ENCODE data around the gene CDH23. TPM values are rescaled to one million over a fixed set of nuclear protein-coding genes. Genes with fewer than 3 reads are reported as not detected.
"Not testable (repeated sequence)": the region's sequence is repeated elsewhere in the genome, so short reads cannot be mapped to it uniquely, and the experiment has no call there.

CDH23 gene
- total RNA-seq, 1 experiment from 2014 or later = not detected

GRCh38 chr10:71355886-71356285 is 40.8 kb upstream of the CDH23 start:
- Histone ChIP-seq H3F3A (ENCODE audit: low read length, unreplicated experiment) (no peaks in the 10 kb centered on the region), H3K27me3 (ENCODE audit: low read length) (no peaks in the 10 kb centered on the region), H3K9me3 (ENCODE audit: low read length) (no peaks in the 10 kb centered on the region), H2AFZ (ENCODE audit: low read length) (no peak overlapping the region), H3K4me1 (ENCODE audit: insufficient read depth, low read length) (no peaks in the 10 kb centered on the region), H3K27ac (ENCODE audit: low read length) (no peak overlapping the region), H3K79me2 (ENCODE audit: low read length) (no peaks in the 10 kb centered on the region), H4K20me1 (ENCODE audit: low read length) (no peaks in the 10 kb centered on the region), H3K4me3 (ENCODE audit: low read length) (no peak overlapping the region), H3K9ac (ENCODE audit: low read length) (no peak overlapping the region), H3K9me2 (replicated peaks; ENCODE audit: low read length) (no peaks in the 10 kb centered on the region), H3K36me3 (ENCODE audit: low read depth, low read length) (no peaks in the 10 kb centered on the region), H3K4me2 (ENCODE audit: low read length) (no peak overlapping the region)
- CTCF ChIA-PET = no interaction called here
- DNase-seq (no peak), ATAC-seq (no peak)
- POLR2A ChIA-PET (ENCODE audit: unreplicated experiment) = no interaction called here
- intact Hi-C loops (cut with micrococcal nuclease) = no loop called here
- TF ChIP-seq EZH2phosphoT487 (IDR thresholded peaks at IDR 0.05; ENCODE audit: borderline replicate concordance, low read length) (no peak), CTCF (conservative IDR thresholded peaks at IDR 0.05; ENCODE audit: low read depth, low read length) (no peak), EZH2 (IDR thresholded peaks at IDR 0.05; ENCODE audit: low read length, unreplicated experiment) (no peak)
- BruUV-seq (replicated peaks) = no TSS peak

GRCh38 chr10:71357792-71358265 is 38.9 kb upstream of the CDH23 start:
- no peaks in the 10 kb centered on the region for H3K9me2 ChIP-seq (replicated peaks; ENCODE audit: low read length)
- no peak overlapping the region for H3K4me3 ChIP-seq (ENCODE audit: low read length)
- H3K36me3 ChIP-seq (ENCODE audit: low read depth, low read length) = no peaks in the 10 kb centered on the region
- DNase-seq = no peak
- H3F3A ChIP-seq (ENCODE audit: low read length, unreplicated experiment) = no peaks in the 10 kb centered on the region
- H3K79me2 ChIP-seq (ENCODE audit: low read length) = no peaks in the 10 kb centered on the region
- ChIA-PET CTCF (no interaction called here), POLR2A (ENCODE audit: unreplicated experiment) (no interaction called here)
- no peaks in the 10 kb centered on the region for H3K27me3 ChIP-seq (ENCODE audit: low read length)
- no peaks in the 10 kb centered on the region for H3K9me3 ChIP-seq (ENCODE audit: low read length)
- H3K4me2 ChIP-seq (ENCODE audit: low read length) = no peak overlapping the region
- H3K27ac ChIP-seq (ENCODE audit: low read length) = no peak overlapping the region
- no peak overlapping the region for H3K9ac ChIP-seq (ENCODE audit: low read length)
- TF ChIP-seq EZH2phosphoT487 (IDR thresholded peaks at IDR 0.05; ENCODE audit: borderline replicate concordance, low read length) (no peak), CTCF (conservative IDR thresholded peaks at IDR 0.05; ENCODE audit: low read depth, low read length) (no peak), EZH2 (IDR thresholded peaks at IDR 0.05; ENCODE audit: low read length, unreplicated experiment) (no peak)
- H4K20me1 ChIP-seq (ENCODE audit: low read length) = no peaks in the 10 kb centered on the region
- ATAC-seq = no peak
- H2AFZ ChIP-seq (ENCODE audit: low read length) = no peak overlapping the region
- H3K4me1 ChIP-seq (ENCODE audit: insufficient read depth, low read length) = no peaks in the 10 kb centered on the region
- intact Hi-C loops (cut with micrococcal nuclease) = no loop called here
- BruUV-seq (replicated peaks) = no TSS peak

GRCh38 chr10:71358277-71358676 is 38.4 kb upstream of the CDH23 start:
- H3K36me3 ChIP-seq (ENCODE audit: low read depth, low read length) = no peaks in the 10 kb centered on the region
- H2AFZ ChIP-seq (ENCODE audit: low read length) = no peak overlapping the region
- H3K4me3 ChIP-seq (ENCODE audit: low read length) = no peak overlapping the region
- no peaks in the 10 kb centered on the region for H3K9me3 ChIP-seq (ENCODE audit: low read length)
- no peaks in the 10 kb centered on the region for H4K20me1 ChIP-seq (ENCODE audit: low read length)
- ChIA-PET CTCF (no interaction called here), POLR2A (ENCODE audit: unreplicated experiment) (no interaction called here)
- H3K79me2 ChIP-seq (ENCODE audit: low read length) = no peaks in the 10 kb centered on the region
- no peaks in the 10 kb centered on the region for H3K9me2 ChIP-seq (replicated peaks; ENCODE audit: low read length)
- no peak overlapping the region for H3K27ac ChIP-seq (ENCODE audit: low read length)
- no peaks in the 10 kb centered on the region for H3K4me1 ChIP-seq (ENCODE audit: insufficient read depth, low read length)
- BruUV-seq (replicated peaks) = no TSS peak
- H3K9ac ChIP-seq (ENCODE audit: low read length) = no peak overlapping the region
- no peaks in the 10 kb centered on the region for H3F3A ChIP-seq (ENCODE audit: low read length, unreplicated experiment)
- H3K27me3 ChIP-seq (ENCODE audit: low read length) = no peaks in the 10 kb centered on the region
- H3K4me2 ChIP-seq (ENCODE audit: low read length) = no peak overlapping the region
- intact Hi-C loops (cut with micrococcal nuclease) = no loop called here
- ATAC-seq = no peak
- TF ChIP-seq CTCF (conservative IDR thresholded peaks at IDR 0.05; ENCODE audit: low read depth, low read length) = no peak
- no peak for TF ChIP-seq EZH2 (IDR thresholded peaks at IDR 0.05; ENCODE audit: low read length, unreplicated experiment)
- no peak for TF ChIP-seq EZH2phosphoT487 (IDR thresholded peaks at IDR 0.05; ENCODE audit: borderline replicate concordance, low read length)
- no peak for DNase-seq

GRCh38 chr10:71358906-71359305 is 37.8 kb upstream of the CDH23 start:
- H3K9ac ChIP-seq (ENCODE audit: low read length); CTCF ChIA-PET; BruUV-seq (replicated peaks); intact Hi-C loops (cut with micrococcal nuclease); H3K9me3 ChIP-seq (ENCODE audit: low read length); H3K27ac ChIP-seq (ENCODE audit: low read length); H3K36me3 ChIP-seq (ENCODE audit: low read depth, low read length); H3K4me1 ChIP-seq (ENCODE audit: insufficient read depth, low read length); H3K4me2 ChIP-seq (ENCODE audit: low read length); POLR2A ChIA-PET (ENCODE audit: unreplicated experiment); H3K4me3 ChIP-seq (ENCODE audit: low read length); H2AFZ ChIP-seq (ENCODE audit: low read length); H3K9me2 ChIP-seq (replicated peaks; ENCODE audit: low read length); H3K27me3 ChIP-seq (ENCODE audit: low read length); H4K20me1 ChIP-seq (ENCODE audit: low read length); DNase-seq; ATAC-seq; H3K79me2 ChIP-seq (ENCODE audit: low read length); H3F3A ChIP-seq (ENCODE audit: low read length, unreplicated experiment): not testable (repeated sequence)
